GM21381 (cell line): ENCODE data around the gene RPAP3.
A peak's percentile ranks its signal among the peaks of the same experiment; 100 is the strongest.

Experiments used
- ATAC-seq: cut with Tn5 transposase; IDR thresholded peaks from one replicate; pipeline ENCODE4 v1.9.1; 2021; ENCODE audit warnings: mild to moderate bottlenecking, moderate library complexity; ENCODE audit not compliant: unreplicated experiment

Gene RPAP3

GRCh38 chr12:47743311-47743860 is 37.6 kb upstream of the RPAP3 start:
- no peak for ATAC-seq

GRCh38 chr12:47742253-47742825 is 36.5 kb upstream of the RPAP3 start:
- ATAC-seq: no peak

- peak; percentile 35 for ATAC-seq
These were observed 35.5 kb upstream of the RPAP3 start for GRCh38 chr12:47741340-47741703.

- ATAC-seq: peak; percentile 41
These were observed 34.9 kb upstream of the RPAP3 start for GRCh38 chr12:47740606-47741339.

GRCh38 chr12:47739979-47740378 is 34.1 kb upstream of the RPAP3 start:
- ATAC-seq: peak; percentile 50

GRCh38 chr12:47739297-47739696 is 33.5 kb upstream of the RPAP3 start:
- ATAC-seq: no peak

GRCh38 chr12:47737936-47738594 is 32.2 kb upstream of the RPAP3 start:
- no peak for ATAC-seq

GRCh38 chr12:47736877-47737676 is 31.2 kb upstream of the RPAP3 start:
- ATAC-seq: no peak

GRCh38 chr12:47736216-47736615 is 30.4 kb upstream of the RPAP3 start:
- ATAC-seq: no peak

GRCh38 chr12:47735649-47736048 is 29.8 kb upstream of the RPAP3 start:
- ATAC-seq: no peak

GRCh38 chr12:47734725-47735480 is 29.1 kb upstream of the RPAP3 start:
- ATAC-seq: no peak

GRCh38 chr12:47733142-47733541 is 27.3 kb upstream of the RPAP3 start:
- ATAC-seq: no peak

- ATAC-seq: no peak
These were observed 26.7 kb upstream of the RPAP3 start for GRCh38 chr12:47732504-47732903.

GRCh38 chr12:47731723-47732122 is 25.9 kb upstream of the RPAP3 start:
- no peak for ATAC-seq

GRCh38 chr12:47730341-47730744 is 24.5 kb upstream of the RPAP3 start:
- no peak for ATAC-seq

GRCh38 chr12:47729233-47729632 is 23.4 kb upstream of the RPAP3 start:
- ATAC-seq: no peak

GRCh38 chr12:47725893-47726292 is 20.1 kb upstream of the RPAP3 start:
- peak; percentile 87 for ATAC-seq

- no peak for ATAC-seq
These were observed 19.4 kb upstream of the RPAP3 start, which contains the start of gene ENDOU for GRCh38 chr12:47725091-47725772. Gene ENDOU (minus strand): TSS chr12:47725490. CDS start chr12:47725413, 77 bp downstream.

GRCh38 chr12:47722941-47723631 is 17.3 kb upstream of the RPAP3 start:
- ATAC-seq: no peak
